ENCODE results near the gene SPATA9. TPM values are rescaled to one million over a fixed set of nuclear protein-coding genes. Genes with fewer than 3 reads are reported as not detected.

Gene SPATA9
- total RNA-seq, 1 donor from 2014 or later: 0.33 TPM

DNA sequence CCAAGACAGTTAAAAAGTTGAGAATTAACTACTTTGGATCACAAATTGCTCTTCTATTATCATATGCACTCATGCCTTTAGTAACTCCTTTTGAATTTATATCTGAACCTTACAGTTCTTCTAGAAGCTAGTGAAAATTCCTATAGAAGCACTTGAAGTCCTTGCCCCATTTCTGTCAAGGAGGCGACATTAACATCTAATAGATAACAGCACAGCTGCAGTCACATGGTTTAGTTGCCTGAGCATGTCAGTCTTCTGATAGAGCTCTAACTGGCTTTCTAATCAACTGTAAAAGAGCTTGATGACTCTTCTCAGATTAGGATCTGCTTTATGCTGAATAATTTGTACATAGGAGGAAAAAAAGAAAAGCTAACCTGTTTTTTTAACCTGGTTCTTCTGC, 27.2 kb downstream of the SPATA9 start:
- no peak overlapping the region for H3K4me3 Mint-ChIP-seq (ENCODE audit: unreplicated experiment)
- no peaks in the 10 kb centered on the region for H3K4me1 Mint-ChIP-seq (ENCODE audit: unreplicated experiment)
- no peaks in the 10 kb centered on the region for H3K36me3 Mint-ChIP-seq (ENCODE audit: low read depth, unreplicated experiment)
- no peak overlapping the region for H3K27ac Mint-ChIP-seq (ENCODE audit: unreplicated experiment)
- no peaks in the 10 kb centered on the region for H3K27me3 Mint-ChIP-seq (ENCODE audit: unreplicated experiment)
- no peak for TF ChIP-seq CTCF (IDR thresholded peaks at IDR 0.05; ENCODE audit: unreplicated experiment)
- no peak for DNase-seq (ENCODE audit: low spot score)
- H3K9me3 Mint-ChIP-seq (ENCODE audit: unreplicated experiment): no peaks in the 10 kb centered on the region

- no peak for DNase-seq (ENCODE audit: low spot score)
- no peak for TF ChIP-seq CTCF (IDR thresholded peaks at IDR 0.05; ENCODE audit: unreplicated experiment)
- Mint-ChIP-seq H3K27ac (ENCODE audit: unreplicated experiment) (no peak overlapping the region), H3K36me3 (ENCODE audit: low read depth, unreplicated experiment) (no peaks in the 10 kb centered on the region), H3K4me1 (ENCODE audit: unreplicated experiment) (no peaks in the 10 kb centered on the region), H3K4me3 (ENCODE audit: unreplicated experiment) (no peak overlapping the region), H3K9me3 (ENCODE audit: unreplicated experiment) (no peaks in the 10 kb centered on the region), H3K27me3 (ENCODE audit: unreplicated experiment) (no peaks in the 10 kb centered on the region)
Measured at GRCh38 chr5:95654196-95654595, 28.6 kb downstream of the SPATA9 start.

- H3K4me1 Mint-ChIP-seq (ENCODE audit: unreplicated experiment): no peaks in the 10 kb centered on the region
- no peak for TF ChIP-seq CTCF (IDR thresholded peaks at IDR 0.05; ENCODE audit: unreplicated experiment)
- H3K36me3 Mint-ChIP-seq (ENCODE audit: low read depth, unreplicated experiment): no peaks in the 10 kb centered on the region
- no peak overlapping the region for H3K4me3 Mint-ChIP-seq (ENCODE audit: unreplicated experiment)
- DNase-seq (ENCODE audit: low spot score): no peak
- no peak overlapping the region for H3K27ac Mint-ChIP-seq (ENCODE audit: unreplicated experiment)
- H3K9me3 Mint-ChIP-seq (ENCODE audit: unreplicated experiment): no peaks in the 10 kb centered on the region
- H3K27me3 Mint-ChIP-seq (ENCODE audit: unreplicated experiment): no peaks in the 10 kb centered on the region
Measured at GRCh38 chr5:95652849-95653248, 29.9 kb downstream of the SPATA9 start.

DNA sequence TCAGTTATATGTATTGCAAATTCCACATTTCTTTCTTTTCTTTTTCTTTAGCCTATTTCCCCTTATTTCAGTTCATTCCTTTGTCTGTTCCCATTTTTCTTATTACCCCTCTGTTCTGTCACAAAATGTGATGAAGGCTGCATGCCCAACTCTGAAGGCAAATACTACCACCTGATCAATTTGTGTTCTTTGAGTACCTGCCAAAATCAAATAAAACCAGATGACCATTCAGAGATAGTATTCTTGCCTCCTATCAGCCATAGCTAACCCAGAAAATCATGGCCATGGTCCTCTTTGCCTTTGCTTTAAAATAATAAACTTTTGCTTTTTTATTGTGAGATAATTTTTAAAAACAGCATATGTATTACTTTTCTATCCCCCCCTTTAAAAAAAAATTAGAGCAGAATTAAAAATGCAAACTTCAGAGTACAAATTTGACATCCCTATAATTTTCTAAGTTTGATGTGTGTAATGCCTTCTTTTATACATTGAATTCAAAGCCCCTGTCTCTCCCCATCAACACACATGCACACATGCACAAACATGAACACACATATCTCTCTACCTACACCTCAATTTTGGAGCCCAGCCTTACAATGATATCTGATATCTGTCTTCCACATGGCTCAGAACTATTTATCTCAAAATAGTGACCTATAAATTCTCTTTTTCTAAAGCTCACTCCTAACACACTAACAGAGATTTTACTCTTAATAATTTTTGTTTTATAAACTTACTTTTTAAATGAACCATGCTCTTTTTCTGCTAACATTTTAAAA, 32.8 kb downstream of the SPATA9 start:
- H3K4me1 Mint-ChIP-seq (ENCODE audit: unreplicated experiment): no peaks in the 10 kb centered on the region
- no peak for DNase-seq (ENCODE audit: low spot score)
- no peaks in the 10 kb centered on the region for H3K27me3 Mint-ChIP-seq (ENCODE audit: unreplicated experiment)
- H3K27ac Mint-ChIP-seq (ENCODE audit: unreplicated experiment): no peak overlapping the region
- no peak for TF ChIP-seq CTCF (IDR thresholded peaks at IDR 0.05; ENCODE audit: unreplicated experiment)
- no peaks in the 10 kb centered on the region for H3K9me3 Mint-ChIP-seq (ENCODE audit: unreplicated experiment)
- no peak overlapping the region for H3K4me3 Mint-ChIP-seq (ENCODE audit: unreplicated experiment)
- H3K36me3 Mint-ChIP-seq (ENCODE audit: low read depth, unreplicated experiment): no peaks in the 10 kb centered on the region

- no peak overlapping the region for H3K27ac Mint-ChIP-seq (ENCODE audit: unreplicated experiment)
- DNase-seq (ENCODE audit: low spot score): no peak
- TF ChIP-seq CTCF (IDR thresholded peaks at IDR 0.05; ENCODE audit: unreplicated experiment): no peak
- no peaks in the 10 kb centered on the region for H3K36me3 Mint-ChIP-seq (ENCODE audit: low read depth, unreplicated experiment)
- H3K4me1 Mint-ChIP-seq (ENCODE audit: unreplicated experiment): peaks cover 4% of the 10 kb centered on the region
- no peak overlapping the region for H3K4me3 Mint-ChIP-seq (ENCODE audit: unreplicated experiment)
- H3K27me3 Mint-ChIP-seq (ENCODE audit: unreplicated experiment): no peaks in the 10 kb centered on the region
- H3K9me3 Mint-ChIP-seq (ENCODE audit: unreplicated experiment): no peaks in the 10 kb centered on the region
Measured at GRCh38 chr5:95649274-95649673, 33.5 kb downstream of the SPATA9 start.

Measured in endothelial cell (in vitro differentiated cells).